Omental fat pad (tissue), 4 donors: ENCODE results near the gene DPH5. TPM values are rescaled to one million over a fixed set of nuclear protein-coding genes. Genes with fewer than 3 reads are reported as not detected.

ENCODE experiments used
- ATAC-seq: fragments of 150-250 bp; one replicate; pipeline ENCODE4 v1.9.1; 2016; ENCODE audit warnings: mild to moderate bottlenecking, moderate library complexity; ENCODE audit not compliant: low FRiP score
- DNase-seq: peaks from one replicate; pipeline ENCODE4 v3.0.0-alpha.2; 2019; ENCODE audit warnings: low spot score
- total RNA-seq, 4 donors: library from RNA; depleted of rRNA; stranded (reverse); fragments of >200 nt; gene quantifications; one replicate each; pipeline ENCODE4 v1.1.0, GENCODE V29; 2016
- TF ChIP-seq, protein P1 (sequence below), 3 donors: fragments of 450-650 bp; IDR thresholded peaks; one replicate each; pipeline ENCODE4 v1.5.1; 2016 to 2017; ENCODE audit warnings: antibody characterized with exemption in 3 of 3, mild to moderate bottlenecking in 3 of 3, moderate library complexity in 2 of 3

DPH5 gene
- total RNA-seq, 4 donors from 2014 or later = 8.8 to 35.3 (median 15.8) TPM

DNA sequence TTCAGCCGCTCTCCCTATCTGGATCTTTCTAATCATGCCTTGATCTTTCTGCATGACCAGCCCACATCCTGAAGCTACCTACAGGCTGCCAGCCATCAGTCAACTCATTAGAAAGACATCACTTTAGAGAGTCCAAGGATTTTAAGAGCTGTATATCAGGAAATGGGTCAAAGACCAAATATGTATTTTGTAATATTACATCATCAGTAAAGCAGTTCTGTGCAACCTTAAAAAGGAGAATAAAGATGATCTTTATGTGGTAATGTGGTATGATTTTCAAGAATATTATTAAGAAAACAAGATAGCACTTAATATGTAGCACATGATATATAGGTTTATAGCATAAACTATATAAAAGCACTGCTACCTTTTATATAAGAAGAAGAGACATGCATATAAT lies 82.1 kb downstream of the DPH5 start:
- ATAC-seq = no peak
- TF ChIP-seq, protein P1, sequence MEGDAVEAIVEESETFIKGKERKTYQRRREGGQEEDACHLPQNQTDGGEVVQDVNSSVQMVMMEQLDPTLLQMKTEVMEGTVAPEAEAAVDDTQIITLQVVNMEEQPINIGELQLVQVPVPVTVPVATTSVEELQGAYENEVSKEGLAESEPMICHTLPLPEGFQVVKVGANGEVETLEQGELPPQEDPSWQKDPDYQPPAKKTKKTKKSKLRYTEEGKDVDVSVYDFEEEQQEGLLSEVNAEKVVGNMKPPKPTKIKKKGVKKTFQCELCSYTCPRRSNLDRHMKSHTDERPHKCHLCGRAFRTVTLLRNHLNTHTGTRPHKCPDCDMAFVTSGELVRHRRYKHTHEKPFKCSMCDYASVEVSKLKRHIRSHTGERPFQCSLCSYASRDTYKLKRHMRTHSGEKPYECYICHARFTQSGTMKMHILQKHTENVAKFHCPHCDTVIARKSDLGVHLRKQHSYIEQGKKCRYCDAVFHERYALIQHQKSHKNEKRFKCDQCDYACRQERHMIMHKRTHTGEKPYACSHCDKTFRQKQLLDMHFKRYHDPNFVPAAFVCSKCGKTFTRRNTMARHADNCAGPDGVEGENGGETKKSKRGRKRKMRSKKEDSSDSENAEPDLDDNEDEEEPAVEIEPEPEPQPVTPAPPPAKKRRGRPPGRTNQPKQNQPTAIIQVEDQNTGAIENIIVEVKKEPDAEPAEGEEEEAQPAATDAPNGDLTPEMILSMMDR (IDR thresholded peaks at IDR 0.05) = no peak
- no peak for DNase-seq

DNA sequence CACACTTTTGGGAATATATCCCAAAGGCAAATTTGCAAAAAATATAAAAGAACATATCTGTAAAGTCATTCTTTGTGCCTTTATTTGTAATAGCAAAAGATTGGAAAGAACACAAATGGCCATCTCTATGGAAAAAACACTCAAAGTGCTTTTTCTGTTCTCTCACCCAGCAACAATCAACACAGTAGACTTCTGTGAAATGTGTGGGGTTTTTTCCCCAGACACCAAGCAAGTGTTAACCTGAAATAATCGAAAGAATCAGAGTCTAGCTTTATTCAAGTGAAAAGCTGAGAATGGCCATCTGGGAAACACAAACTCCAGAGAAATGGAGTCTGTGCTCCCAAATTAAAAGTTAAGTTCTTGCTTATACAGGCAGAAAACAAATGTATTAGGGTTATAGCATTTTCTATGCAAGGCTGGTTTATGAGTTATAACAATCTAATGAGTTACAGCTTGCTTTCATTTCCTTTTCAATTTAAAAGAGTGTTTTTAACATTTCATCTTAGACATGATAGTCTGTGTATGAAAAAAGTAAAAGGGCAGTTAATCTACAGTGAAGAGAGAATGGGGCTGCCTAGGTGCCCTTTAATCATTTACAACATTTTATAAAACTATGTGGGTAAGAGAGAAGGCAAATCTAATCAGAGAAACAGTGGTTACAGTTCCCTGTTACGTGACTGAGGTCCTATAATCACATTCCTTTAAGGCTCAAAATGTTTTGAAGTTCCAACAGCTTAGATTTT lies 83.1 kb downstream of the DPH5 start:
- no peak for ATAC-seq
- TF ChIP-seq, protein P1 (IDR thresholded peaks at IDR 0.05) = no peak
- DNase-seq = no peak

DNA sequence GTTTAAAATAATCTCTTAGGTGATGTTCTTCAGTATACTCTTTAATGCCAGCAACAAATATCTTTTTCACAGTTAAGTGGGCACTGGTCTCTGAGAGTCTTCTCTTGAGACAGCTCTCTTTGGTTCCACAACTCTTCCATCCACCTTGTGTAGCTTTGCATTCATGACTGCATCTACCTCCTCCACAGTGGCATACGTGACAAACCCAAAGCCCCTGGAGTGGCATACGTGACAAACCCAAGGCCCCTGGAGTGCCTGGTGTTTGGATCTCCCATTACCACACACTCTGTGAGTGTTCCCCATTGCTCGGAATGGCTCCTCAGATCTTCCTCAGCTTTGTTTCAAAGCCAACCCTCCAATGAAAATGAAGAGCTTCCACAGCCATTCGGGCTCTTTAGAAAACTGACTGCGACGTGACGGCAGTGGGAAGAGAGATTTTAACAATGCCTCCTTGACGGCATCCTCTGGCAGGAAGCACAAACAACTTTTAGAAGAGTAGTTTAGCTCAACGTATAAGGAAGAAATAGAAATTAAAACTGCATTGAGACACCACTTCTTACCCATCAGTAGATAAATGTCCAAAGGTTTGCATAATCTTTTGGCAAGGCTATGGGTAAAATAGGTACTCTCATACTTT lies 83.9 kb downstream of the DPH5 start:
- ATAC-seq (no peak), DNase-seq (no peak)
- TF ChIP-seq, protein P1 (IDR thresholded peaks at IDR 0.05) = no peak

DNA sequence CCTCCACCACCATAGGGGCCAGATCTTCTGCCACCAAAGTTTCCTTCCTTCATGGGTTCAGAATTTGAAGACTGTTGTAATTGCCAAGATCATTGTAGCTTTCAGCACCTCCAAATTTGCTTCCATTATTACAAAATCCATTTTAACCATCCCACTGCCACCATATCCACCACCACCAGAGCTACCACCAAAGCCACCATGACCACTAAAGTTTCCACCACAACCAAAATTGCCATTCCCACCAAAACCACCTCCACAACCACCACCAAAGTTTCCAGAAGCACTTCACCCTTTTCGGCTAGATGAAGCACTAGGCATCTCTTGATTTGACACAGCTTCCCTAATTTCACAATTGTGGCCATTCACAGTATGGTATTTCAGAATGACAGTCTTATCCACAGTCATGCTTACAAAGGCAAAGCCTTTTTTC lies 84.5 kb downstream of the DPH5 start:
- DNase-seq = no peak
- TF ChIP-seq, protein P1 (IDR thresholded peaks at IDR 0.05) = no peak

More for the DNA sequence above, 84.5 kb downstream of the DPH5 start:
- ATAC-seq = no peak

Other genes starting within 250 kb of the DPH5 start
- gene EXTL2, start 130.9 kb downstream of the DPH5 start, total RNA-seq = 10 to 100 TPM; 10.1 to 16.6 (median 10.4) TPM
- gene SLC30A7, start 129.7 kb downstream of the DPH5 start, total RNA-seq = 10 to 100 TPM; 20.6 to 47.4 (median 25.2) TPM
- 100 to 1,000 TPM in 3 of 4 donors, 10 to 100 TPM in 1; 44.3 to 236 (median 161) TPM for gene S1PR1, start 211.2 kb upstream of the DPH5 start, total RNA-seq